ENCODE measurements around the gene DGAT2. TPM values are rescaled to one million over a fixed set of nuclear protein-coding genes. Genes with fewer than 3 reads are reported as not detected.

DGAT2 gene
- total RNA-seq, 2 experiments from 2014 or later, result 1.6 to 1.9 TPM

DNA sequence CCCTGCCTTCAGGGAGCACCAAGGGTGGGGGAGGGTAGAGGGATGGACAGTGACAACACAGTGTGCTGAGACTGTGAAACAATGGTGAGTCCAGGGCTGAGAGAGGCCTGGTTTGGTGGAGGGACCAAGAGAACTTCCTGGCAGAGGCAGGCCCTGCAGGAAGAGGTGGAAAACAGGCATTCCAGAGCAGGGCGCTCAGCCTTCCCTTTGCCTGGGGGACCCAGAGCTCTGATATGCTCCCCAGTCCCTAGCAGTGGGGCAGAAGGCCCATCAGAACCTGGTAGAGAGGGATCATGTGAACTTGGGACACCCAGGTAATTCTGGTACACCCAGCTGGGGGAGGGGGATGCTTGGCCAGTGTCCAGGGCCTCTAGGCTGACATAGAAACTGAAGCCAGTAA, 29.2 kb downstream of the DGAT2 start:
- Mint-ChIP-seq H3K9me3 (no peaks in the 10 kb centered on the region), H3K27me3 (no peaks in the 10 kb centered on the region), H3K36me3 (no peaks in the 10 kb centered on the region), H3K4me3 (no peak overlapping the region), H3K27ac (no peak overlapping the region), H3K4me1 (no peaks in the 10 kb centered on the region)
- DNase-seq, result no peak

- no peak overlapping the region for H3K27ac Mint-ChIP-seq
- no peaks in the 10 kb centered on the region for H3K36me3 Mint-ChIP-seq
- H3K9me3 Mint-ChIP-seq, result no peaks in the 10 kb centered on the region
- H3K27me3 Mint-ChIP-seq, result no peaks in the 10 kb centered on the region
- no peak overlapping the region for H3K4me3 Mint-ChIP-seq
- DNase-seq, result no peak
- no peaks in the 10 kb centered on the region for H3K4me1 Mint-ChIP-seq
These were observed 31.6 kb downstream of the DGAT2 start for GRCh38 chr11:75800136-75800675.

- no peak overlapping the region for H3K27ac Mint-ChIP-seq
- DNase-seq, result no peak
- H3K27me3 Mint-ChIP-seq, result no peaks in the 10 kb centered on the region
- H3K4me1 Mint-ChIP-seq, result no peaks in the 10 kb centered on the region
- no peaks in the 10 kb centered on the region for H3K9me3 Mint-ChIP-seq
- H3K36me3 Mint-ChIP-seq, result no peaks in the 10 kb centered on the region
- no peak overlapping the region for H3K4me3 Mint-ChIP-seq
These were observed 32.3 kb downstream of the DGAT2 start for GRCh38 chr11:75800728-75801361.

DNA sequence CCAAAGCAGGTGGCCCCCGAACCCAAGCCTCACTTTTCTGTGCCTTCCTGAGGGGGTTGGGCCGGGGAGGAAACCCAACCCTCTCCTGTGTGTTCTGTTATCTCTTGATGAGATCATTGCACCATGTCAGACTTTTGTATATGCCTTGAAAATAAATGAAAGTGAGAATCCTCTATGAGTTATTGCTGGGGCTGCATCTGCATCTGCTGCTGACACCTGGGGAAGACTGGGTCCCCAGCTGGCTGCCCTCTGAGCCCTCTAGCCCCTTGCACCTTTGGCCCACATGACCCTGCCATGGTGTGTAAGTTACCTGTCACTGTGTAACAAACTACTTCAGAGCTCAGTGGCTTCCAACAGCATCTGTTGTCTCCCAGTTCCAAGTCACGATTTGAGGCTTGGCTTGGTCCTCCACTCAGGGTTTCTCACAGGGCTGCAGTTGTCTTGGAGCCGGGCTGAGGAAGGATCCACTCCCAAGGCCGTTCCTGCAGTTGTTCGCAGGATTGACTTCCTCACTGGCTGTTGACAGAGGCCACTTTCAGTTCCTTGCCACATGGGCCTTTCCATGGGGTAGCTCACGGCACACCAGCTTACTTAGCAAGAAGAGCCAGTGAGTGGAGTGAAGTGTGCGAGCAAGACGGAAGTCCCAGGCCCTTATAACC, 32.9 kb downstream of the DGAT2 start:
- no peak overlapping the region for H3K27ac Mint-ChIP-seq
- no peaks in the 10 kb centered on the region for H3K36me3 Mint-ChIP-seq
- DNase-seq, result no peak
- H3K4me3 Mint-ChIP-seq, result no peak overlapping the region
- H3K4me1 Mint-ChIP-seq, result no peaks in the 10 kb centered on the region
- no peaks in the 10 kb centered on the region for H3K9me3 Mint-ChIP-seq
- no peaks in the 10 kb centered on the region for H3K27me3 Mint-ChIP-seq

- peak overlapping the region; percentile 53 for H3K27ac Mint-ChIP-seq
- H3K4me1 Mint-ChIP-seq, result no peaks in the 10 kb centered on the region
- no peak overlapping the region for H3K4me3 Mint-ChIP-seq
- DNase-seq, result no peak
- H3K27me3 Mint-ChIP-seq, result no peaks in the 10 kb centered on the region
- no peaks in the 10 kb centered on the region for H3K9me3 Mint-ChIP-seq
- no peaks in the 10 kb centered on the region for H3K36me3 Mint-ChIP-seq
These were observed 33.7 kb downstream of the DGAT2 start for GRCh38 chr11:75802021-75802912.

DNA sequence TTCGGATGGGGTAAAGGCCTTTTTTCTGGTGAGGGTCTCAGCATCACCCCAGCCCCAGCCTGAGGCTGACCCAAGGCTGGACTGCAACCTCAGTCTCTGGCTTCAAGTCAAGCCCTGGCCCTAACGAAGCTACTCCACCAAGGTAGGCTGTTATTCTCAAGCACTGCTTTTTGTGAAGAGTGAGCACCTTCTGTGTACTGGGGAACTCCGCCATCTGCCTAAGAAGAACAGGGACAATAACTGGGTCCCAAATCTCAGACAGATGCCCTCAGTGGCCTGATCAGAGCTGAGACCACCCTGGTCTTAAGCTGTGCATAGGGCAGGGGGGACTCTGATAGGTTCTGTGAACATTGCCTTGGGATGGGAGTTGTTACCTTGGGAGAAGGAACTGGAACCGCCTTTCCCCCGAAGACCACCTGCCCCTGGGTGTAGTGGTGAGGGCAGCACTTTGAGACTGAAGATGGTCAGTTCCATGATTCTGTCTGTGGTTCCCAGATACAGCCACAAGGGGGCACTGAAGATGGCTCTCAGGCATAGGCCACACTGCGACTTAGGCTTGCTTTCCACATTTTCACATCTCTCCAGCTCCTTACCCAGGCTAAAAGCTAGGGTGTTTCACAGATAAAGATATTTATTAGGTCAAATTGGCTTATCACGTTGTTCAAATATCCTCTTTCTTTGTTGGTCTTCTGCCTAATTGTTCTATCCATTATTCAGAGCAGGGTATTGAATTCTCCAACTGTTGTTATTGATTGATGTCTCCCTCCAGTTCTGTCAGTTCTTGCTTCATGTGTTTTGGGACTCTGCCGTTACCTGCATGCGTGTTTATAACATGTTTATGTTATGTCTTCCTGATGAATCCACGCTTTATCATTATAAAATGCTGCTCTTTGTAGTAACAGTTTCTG, 34.6 kb downstream of the DGAT2 start:
- Mint-ChIP-seq H3K36me3 (no peaks in the 10 kb centered on the region), H3K4me1 (no peaks in the 10 kb centered on the region), H3K27ac (no peak overlapping the region)

GRCh38 chr11:75809111-75809510, 40.5 kb downstream of the DGAT2 start:
- Mint-ChIP-seq H3K9me3 (no peaks in the 10 kb centered on the region), H3K27me3 (no peaks in the 10 kb centered on the region), H3K36me3 (no peaks in the 10 kb centered on the region), H3K27ac (no peak overlapping the region), H3K4me1 (peaks cover 4% of the 10 kb centered on the region), H3K4me3 (no peak overlapping the region)
- DNase-seq, result no peak

More for the DNA sequence above, 34.6 kb downstream of the DGAT2 start:
- Mint-ChIP-seq H3K27me3 (no peaks in the 10 kb centered on the region), H3K4me3 (no peak overlapping the region), H3K9me3 (no peaks in the 10 kb centered on the region)
- peak; percentile 54 for DNase-seq

- Mint-ChIP-seq H3K36me3 (no peaks in the 10 kb centered on the region), H3K4me3 (no peak overlapping the region), H3K9me3 (no peaks in the 10 kb centered on the region), H3K27ac (no peak overlapping the region), H3K4me1 (peaks cover 4% of the 10 kb centered on the region), H3K27me3 (no peaks in the 10 kb centered on the region)
- no peak for DNase-seq
These were observed 41.4 kb downstream of the DGAT2 start for GRCh38 chr11:75809991-75810390.

DNA sequence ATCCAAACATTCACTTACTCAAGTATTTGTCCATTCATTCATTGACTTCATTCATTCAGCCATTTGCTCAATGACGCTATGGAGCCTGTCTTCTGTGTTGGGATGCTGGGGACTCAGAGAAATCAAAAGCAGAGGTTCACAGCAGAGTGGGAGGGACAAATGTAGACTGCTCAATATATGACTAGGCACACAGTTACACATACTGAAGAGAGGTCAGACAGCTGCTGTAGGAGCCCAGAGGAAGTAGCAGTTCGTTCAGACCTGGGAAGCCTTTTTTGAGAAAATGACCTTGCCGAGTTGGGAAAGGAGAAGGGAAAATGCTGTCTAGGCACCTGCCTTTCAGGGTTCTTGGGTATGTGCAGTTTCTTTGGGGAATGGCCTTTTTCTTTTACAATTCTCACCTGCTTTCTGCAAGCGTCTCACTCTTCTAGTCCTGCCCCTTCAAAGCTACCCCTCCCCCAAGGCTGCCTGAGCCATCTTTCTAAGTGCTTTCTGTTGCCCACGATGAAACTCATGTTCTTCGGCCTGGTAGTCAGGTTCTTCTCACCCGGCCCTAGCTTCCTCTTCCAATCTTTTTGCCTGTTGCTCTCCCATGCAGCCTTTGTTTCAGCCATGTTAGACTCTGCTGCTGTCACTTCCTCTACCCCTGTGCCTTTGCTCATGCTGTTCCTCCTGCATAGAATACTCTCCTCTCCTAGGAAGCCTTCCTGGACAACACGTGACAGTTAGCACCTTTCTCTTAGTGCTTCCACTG, 42.2 kb downstream of the DGAT2 start:
- no peaks in the 10 kb centered on the region for H3K36me3 Mint-ChIP-seq
- H3K4me3 Mint-ChIP-seq, result no peak overlapping the region
- H3K9me3 Mint-ChIP-seq, result no peaks in the 10 kb centered on the region
- H3K4me1 Mint-ChIP-seq, result peaks cover 4% of the 10 kb centered on the region
- no peak overlapping the region for H3K27ac Mint-ChIP-seq
- H3K27me3 Mint-ChIP-seq, result no peaks in the 10 kb centered on the region
- no peak for DNase-seq

GRCh38 chr11:75811485-75811884, 42.9 kb downstream of the DGAT2 start:
- Mint-ChIP-seq H3K9me3 (no peaks in the 10 kb centered on the region), H3K27me3 (no peaks in the 10 kb centered on the region), H3K36me3 (no peaks in the 10 kb centered on the region), H3K4me3 (no peak overlapping the region), H3K4me1 (peaks cover 4% of the 10 kb centered on the region), H3K27ac (no peak overlapping the region)
- DNase-seq, result no peak

DNA sequence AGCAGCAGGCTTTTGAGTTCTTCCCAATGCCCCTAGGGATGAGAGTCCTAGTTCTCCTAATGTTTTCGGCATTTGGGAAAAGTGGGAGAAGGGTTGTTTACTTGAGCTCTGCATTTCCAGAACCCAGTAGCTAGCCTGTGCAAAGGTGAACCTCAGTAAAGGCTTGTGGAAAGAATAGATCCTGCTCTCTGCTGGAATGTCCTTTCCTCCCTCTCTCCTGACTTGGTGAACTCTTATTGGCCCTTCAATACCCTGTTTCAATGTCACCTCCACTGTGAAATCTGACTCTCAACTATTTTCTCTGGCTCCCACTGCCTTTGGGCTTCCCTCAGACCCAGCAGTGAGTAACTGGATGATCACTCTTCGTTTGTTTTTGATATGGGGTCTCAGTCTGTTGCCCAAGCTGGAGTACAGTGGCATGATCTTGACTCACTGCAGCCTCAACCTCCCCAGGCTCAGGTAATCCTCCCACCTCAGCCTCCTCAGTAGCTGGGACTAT, 44.0 kb downstream of the DGAT2 start:
- Mint-ChIP-seq H3K27me3 (no peaks in the 10 kb centered on the region), H3K4me1 (peaks cover 5% of the 10 kb centered on the region), H3K36me3 (no peaks in the 10 kb centered on the region), H3K9me3 (no peaks in the 10 kb centered on the region), H3K27ac (no peak overlapping the region), H3K4me3 (no peak overlapping the region)
- DNase-seq, result no peak

DNA sequence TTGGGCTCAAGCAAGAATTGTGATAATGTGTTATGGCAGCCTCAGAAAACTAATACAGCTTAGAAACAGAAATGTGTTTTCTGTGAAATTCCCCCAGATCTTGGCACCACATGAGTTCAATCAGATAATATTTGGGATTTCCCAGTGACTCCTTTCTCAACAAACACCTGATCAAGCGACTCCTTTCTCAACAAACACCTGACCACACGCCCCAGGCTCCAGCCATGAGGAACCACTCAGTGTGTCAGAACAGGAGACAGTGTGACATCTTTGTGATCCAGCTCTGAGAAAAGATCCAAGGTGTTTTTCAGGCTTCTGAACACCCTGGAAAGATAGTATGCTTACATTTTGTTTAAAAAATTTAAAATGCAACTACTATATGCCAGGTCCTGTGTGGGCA, 44.5 kb downstream of the DGAT2 start:
- Mint-ChIP-seq H3K9me3 (no peaks in the 10 kb centered on the region), H3K4me3 (no peak overlapping the region), H3K36me3 (peaks cover 2% of the 10 kb centered on the region), H3K4me1 (peaks cover 9% of the 10 kb centered on the region), H3K27me3 (no peaks in the 10 kb centered on the region), H3K27ac (no peak overlapping the region)
- no peak for DNase-seq

- no peak for DNase-seq
- Mint-ChIP-seq H3K9me3 (no peaks in the 10 kb centered on the region), H3K27ac (peak overlapping the region; percentile 57), H3K4me1 (peaks cover 11% of the 10 kb centered on the region), H3K4me3 (no peak overlapping the region), H3K27me3 (no peaks in the 10 kb centered on the region), H3K36me3 (peaks cover 3% of the 10 kb centered on the region)
These were observed 45.1 kb downstream of the DGAT2 start for GRCh38 chr11:75813622-75814039.

- peaks cover 3% of the 10 kb centered on the region for H3K36me3 Mint-ChIP-seq
- peak overlapping the region; percentile 92 for H3K27ac Mint-ChIP-seq
- H3K27me3 Mint-ChIP-seq, result no peaks in the 10 kb centered on the region
- DNase-seq, result no peak
- H3K9me3 Mint-ChIP-seq, result no peaks in the 10 kb centered on the region
- no peak overlapping the region for H3K4me3 Mint-ChIP-seq
- peaks cover 15% of the 10 kb centered on the region for H3K4me1 Mint-ChIP-seq
These were observed 45.7 kb downstream of the DGAT2 start for GRCh38 chr11:75814363-75814676.

All from activated naive CD8-positive, alpha-beta T cell treated with anti-CD3 and anti-CD28 coated beads for 36 hours (primary cell).